ENCODE measurements around the gene TEX22.

Gene TEX22

DNA sequence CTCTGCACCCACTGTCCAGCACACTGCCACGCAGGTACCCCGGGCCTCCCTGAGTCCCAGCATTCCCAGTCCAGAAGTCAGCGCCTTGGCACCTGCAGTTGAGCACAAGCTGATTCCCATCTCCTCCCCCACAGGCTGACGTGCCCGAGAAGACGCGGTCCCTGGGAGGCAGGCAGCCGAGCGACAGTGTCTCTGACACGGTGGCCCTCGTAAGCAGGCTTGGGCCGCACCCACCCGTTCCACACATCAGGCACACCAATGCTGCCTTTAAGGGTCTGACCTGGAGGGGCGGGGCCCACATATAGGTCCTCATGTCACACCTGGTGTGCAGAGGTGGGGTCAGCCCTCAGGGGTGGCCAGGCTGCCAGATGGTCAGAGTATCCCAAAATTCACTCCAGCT, 18.4 kb upstream of the TEX22 start:
- TF ChIP-seq CTCF (IDR thresholded peaks at IDR 0.05; ENCODE audit: control insufficient read depth, insufficient read depth, low read depth, low read length, missing control alignments) = no peak
- H3K4me3 ChIP-seq (ENCODE audit: control insufficient read depth, low read depth, low read length) = no peak overlapping the region
- no peak for DNase-seq (ENCODE audit: low read depth)

GRCh38 chr14:105380756-105381155, 17.6 kb upstream of the TEX22 start:
- no peak overlapping the region for H3K4me3 ChIP-seq (ENCODE audit: control insufficient read depth, low read depth, low read length)
- no peak for TF ChIP-seq CTCF (IDR thresholded peaks at IDR 0.05; ENCODE audit: control insufficient read depth, insufficient read depth, low read depth, low read length, missing control alignments)
- no peak for DNase-seq (ENCODE audit: low read depth)

GRCh38 chr14:105381446-105382342, 16.6 kb upstream of the TEX22 start:
- DNase-seq (ENCODE audit: low read depth) = no peak
- no peak for TF ChIP-seq CTCF (IDR thresholded peaks at IDR 0.05; ENCODE audit: control insufficient read depth, insufficient read depth, low read depth, low read length, missing control alignments)
- H3K4me3 ChIP-seq (ENCODE audit: control insufficient read depth, low read depth, low read length) = no peak overlapping the region

GRCh38 chr14:105382343-105383082, 15.8 kb upstream of the TEX22 start:
- TF ChIP-seq CTCF (IDR thresholded peaks at IDR 0.05; ENCODE audit: control insufficient read depth, insufficient read depth, low read depth, low read length, missing control alignments) = no peak
- DNase-seq (ENCODE audit: low read depth) = no peak
- H3K4me3 ChIP-seq (ENCODE audit: control insufficient read depth, low read depth, low read length) = no peak overlapping the region

GRCh38 chr14:105383083-105383730, 15.1 kb upstream of the TEX22 start:
- DNase-seq (ENCODE audit: low read depth) = no peak
- TF ChIP-seq CTCF (IDR thresholded peaks at IDR 0.05; ENCODE audit: control insufficient read depth, insufficient read depth, low read depth, low read length, missing control alignments) = no peak
- no peak overlapping the region for H3K4me3 ChIP-seq (ENCODE audit: control insufficient read depth, low read depth, low read length)

DNA sequence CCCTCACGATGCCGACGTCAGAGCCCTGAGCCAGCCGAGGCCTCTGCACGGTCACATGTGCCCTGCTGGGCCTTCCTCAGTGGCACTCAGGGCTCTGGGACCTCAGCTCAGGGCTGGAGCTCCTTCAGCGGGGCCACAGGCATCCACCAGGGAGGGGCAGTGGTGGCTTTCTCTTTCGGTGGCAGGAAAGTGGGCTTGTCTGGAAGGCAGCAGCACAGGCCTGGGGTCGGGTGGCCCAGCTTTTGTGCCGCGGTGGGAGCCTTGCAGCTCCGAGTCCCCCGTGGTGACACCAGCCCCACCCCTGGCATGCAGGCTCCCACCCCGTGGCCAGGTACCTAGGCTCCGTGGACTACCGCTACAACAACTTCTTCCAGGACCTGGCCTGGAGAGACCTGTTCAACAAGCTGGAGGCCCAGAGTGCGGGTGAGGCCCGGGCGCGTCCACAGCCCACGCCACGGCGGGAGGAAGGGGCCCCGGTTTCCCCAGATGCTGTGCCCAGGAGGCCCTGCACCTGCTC, 14.2 kb upstream of the TEX22 start:
- DNase-seq (ENCODE audit: low read depth) = no peak
- no peak overlapping the region for H3K4me3 ChIP-seq (ENCODE audit: control insufficient read depth, low read depth, low read length)
- no peak for TF ChIP-seq CTCF (IDR thresholded peaks at IDR 0.05; ENCODE audit: control insufficient read depth, insufficient read depth, low read depth, low read length, missing control alignments)

Data from AG09309 (cell line).